Activated CD4-positive, alpha-beta T cell treated with anti-CD3 and anti-CD28 coated beads, Interleukin-2, amount 50 U/mL, for 1 hour (primary cell): ENCODE data around the gene CASP1.

Experiments used
- DNase-seq: peaks from one replicate; pipeline ENCODE4 v3.0.0-alpha.2; 2020

The CASP1 gene

DNA sequence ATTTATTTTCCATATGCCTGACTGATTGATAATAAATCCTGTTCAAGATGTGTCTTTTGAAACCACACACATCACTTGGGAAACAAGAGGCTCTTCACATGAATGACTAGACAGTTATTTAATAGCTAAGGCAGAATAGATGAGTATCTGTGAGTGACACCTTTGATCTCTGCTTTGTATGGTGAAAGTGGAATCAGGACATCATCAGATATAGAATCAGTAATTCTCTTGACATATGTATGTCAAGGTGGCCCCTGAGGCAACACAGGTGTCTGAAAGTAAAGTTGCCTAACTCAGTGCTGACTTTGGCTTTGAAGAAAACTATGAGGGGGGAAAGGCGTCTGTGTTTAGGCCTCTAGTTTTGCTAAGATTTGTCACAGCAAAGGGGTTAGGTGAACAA lies 55.1 kb downstream of the CASP1 start:
- no peak for DNase-seq
